ENCODE measurements around the gene ZNF548.

DNA sequence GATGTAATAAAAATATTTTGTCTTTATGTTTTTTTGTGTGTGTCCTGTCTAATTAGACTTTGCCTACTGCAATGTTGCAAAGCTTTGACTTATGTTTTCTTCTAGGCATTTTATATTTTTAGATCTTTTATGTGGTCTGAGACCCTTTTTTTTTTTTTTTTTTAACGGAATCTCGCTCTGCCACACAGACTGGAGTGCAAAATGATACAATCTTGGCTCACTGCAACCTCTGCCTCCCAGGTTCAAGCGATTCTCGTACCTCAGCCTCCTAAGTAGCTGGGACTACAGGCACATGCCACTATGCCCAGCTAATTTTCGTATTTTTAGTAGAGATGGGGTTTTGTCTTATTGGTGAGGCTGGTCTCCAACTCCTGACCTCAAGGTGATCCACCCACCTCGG, 47.1 kb upstream of the ZNF548 start:
- TF ChIP-seq, protein P1, sequence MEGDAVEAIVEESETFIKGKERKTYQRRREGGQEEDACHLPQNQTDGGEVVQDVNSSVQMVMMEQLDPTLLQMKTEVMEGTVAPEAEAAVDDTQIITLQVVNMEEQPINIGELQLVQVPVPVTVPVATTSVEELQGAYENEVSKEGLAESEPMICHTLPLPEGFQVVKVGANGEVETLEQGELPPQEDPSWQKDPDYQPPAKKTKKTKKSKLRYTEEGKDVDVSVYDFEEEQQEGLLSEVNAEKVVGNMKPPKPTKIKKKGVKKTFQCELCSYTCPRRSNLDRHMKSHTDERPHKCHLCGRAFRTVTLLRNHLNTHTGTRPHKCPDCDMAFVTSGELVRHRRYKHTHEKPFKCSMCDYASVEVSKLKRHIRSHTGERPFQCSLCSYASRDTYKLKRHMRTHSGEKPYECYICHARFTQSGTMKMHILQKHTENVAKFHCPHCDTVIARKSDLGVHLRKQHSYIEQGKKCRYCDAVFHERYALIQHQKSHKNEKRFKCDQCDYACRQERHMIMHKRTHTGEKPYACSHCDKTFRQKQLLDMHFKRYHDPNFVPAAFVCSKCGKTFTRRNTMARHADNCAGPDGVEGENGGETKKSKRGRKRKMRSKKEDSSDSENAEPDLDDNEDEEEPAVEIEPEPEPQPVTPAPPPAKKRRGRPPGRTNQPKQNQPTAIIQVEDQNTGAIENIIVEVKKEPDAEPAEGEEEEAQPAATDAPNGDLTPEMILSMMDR (conservative IDR thresholded peaks at IDR 0.05; ENCODE audit: low read length), result no peak
- no peak for TF ChIP-seq EZH2phosphoT487 (IDR thresholded peaks at IDR 0.05; ENCODE audit: borderline replicate concordance, low read depth, low read length)

All from OCI-LY7 (cell line).